ENCODE measurements around the gene SSTR4. TPM values are rescaled to one million over a fixed set of nuclear protein-coding genes. Genes with fewer than 3 reads are reported as not detected.

Gene SSTR4
- total RNA-seq, 4 donors from 2014 or later = not detected

DNA sequence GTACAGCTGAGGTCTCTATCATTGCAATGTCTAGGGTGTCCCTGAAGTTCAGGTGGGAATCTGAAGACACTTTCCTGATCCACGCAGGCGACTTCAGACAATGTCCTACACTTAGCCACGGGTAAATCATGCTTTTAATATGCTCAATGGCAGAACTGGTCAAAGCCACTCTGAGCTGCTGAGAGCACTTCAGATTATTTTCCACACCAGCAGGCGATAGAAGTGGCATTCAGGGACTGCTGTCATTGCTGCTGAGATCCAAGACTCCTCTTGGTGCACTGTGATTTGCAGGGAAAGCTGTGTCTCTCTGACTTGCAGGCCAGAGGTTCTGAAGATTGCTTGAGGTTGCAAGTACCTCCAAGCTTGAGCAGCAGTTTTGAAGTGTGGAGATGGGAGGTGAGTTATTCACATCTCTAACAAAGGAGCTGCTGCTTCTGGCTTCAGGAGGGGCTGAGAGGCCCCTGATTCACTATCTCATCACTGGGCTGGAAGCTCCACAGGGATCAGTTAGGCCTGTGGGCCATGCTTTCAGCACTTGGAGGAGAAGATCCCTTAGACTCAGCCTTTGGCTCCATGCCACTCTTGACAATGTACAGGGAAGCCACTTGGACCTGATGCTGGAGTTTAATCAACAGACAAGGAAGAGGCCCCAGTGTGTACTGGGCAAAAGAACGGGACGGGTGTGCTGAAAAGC, 2.9 kb upstream of the SSTR4 start:
- no peak for TF ChIP-seq CTCF (IDR thresholded peaks at IDR 0.05)
- ATAC-seq (ENCODE audit: low FRiP score) = no peak
- DNase-seq (ENCODE audit: low spot score) = no peak

DNA sequence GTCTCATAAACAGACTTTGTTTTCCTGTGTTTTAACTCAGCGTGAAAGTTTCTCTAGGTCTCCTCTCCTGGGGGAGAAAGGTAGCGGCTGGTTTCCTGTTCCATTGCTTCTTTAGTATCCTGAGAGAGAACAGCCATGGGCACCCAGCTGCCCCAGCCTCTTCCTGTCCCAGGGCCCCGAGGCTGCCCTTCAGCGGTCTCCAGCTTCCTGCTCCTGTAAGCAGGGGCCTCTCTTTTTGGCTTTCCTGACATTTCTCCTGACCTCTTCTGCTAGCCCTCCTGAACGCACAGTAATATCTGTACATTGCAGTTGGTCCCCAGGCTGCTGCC, 2.4 kb upstream of the SSTR4 start:
- DNase-seq (ENCODE audit: low spot score) (no peak), ATAC-seq (ENCODE audit: low FRiP score) (no peak)
- TF ChIP-seq CTCF (IDR thresholded peaks at IDR 0.05) = no peak

- ATAC-seq (ENCODE audit: low FRiP score) (no peak), DNase-seq (ENCODE audit: low spot score) (no peak)
- TF ChIP-seq CTCF (IDR thresholded peaks at IDR 0.05) = no peak
Observed at GRCh38 chr20:23033918-23034317, 1.2 kb upstream of the SSTR4 start.

DNA sequence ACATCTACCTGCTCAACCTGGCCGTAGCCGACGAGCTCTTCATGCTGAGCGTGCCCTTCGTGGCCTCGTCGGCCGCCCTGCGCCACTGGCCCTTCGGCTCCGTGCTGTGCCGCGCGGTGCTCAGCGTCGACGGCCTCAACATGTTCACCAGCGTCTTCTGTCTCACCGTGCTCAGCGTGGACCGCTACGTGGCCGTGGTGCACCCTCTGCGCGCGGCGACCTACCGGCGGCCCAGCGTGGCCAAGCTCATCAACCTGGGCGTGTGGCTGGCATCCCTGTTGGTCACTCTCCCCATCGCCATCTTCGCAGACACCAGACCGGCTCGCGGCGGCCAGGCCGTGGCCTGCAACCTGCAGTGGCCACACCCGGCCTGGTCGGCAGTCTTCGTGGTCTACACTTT, 619 bp downstream of the SSTR4 start:
- TF ChIP-seq CTCF (IDR thresholded peaks at IDR 0.05) = no peak
- no peak for ATAC-seq (ENCODE audit: low FRiP score)
- no peak for DNase-seq (ENCODE audit: low spot score)

GRCh38 chr20:23036371-23036770, 1.3 kb downstream of the SSTR4 start:
- ATAC-seq (ENCODE audit: low FRiP score) (no peak), DNase-seq (ENCODE audit: low spot score) (no peak)
- no peak for TF ChIP-seq CTCF (IDR thresholded peaks at IDR 0.05)

- ATAC-seq (ENCODE audit: low FRiP score) (no peak), DNase-seq (ENCODE audit: low spot score) (no peak)
- no peak for TF ChIP-seq CTCF (IDR thresholded peaks at IDR 0.05)
Observed at GRCh38 chr20:23037017-23037481, 1.9 kb downstream of the SSTR4 start.

- DNase-seq (ENCODE audit: low spot score) (no peak), ATAC-seq (ENCODE audit: low FRiP score) (no peak)
- TF ChIP-seq CTCF (IDR thresholded peaks at IDR 0.05) = no peak
Observed at GRCh38 chr20:23039136-23039875, 4.2 kb downstream of the SSTR4 start.

All from omental fat pad (tissue), 4 donors.